Activated gamma-delta T cell treated with anti-CD3 and anti-CD28 coated beads, Interleukin-2, amount 50 U/mL, for 16 hours (primary cell): ENCODE results near the gene MPRIP.

Experiments used
- DNase-seq: peaks from one replicate; pipeline ENCODE4 v3.0.0-alpha.2; 2020; ENCODE audit warnings: low read depth

Gene MPRIP

GRCh38 chr17:17237026-17237799 lies 195.0 kb downstream of the MPRIP start, which contains the start of gene FLCN:
TSS of gene FLCN (minus strand) at chr17:17237168. CDS start at chr17:17228137, 9,031 bp downstream.
- peak; percentile 83 for DNase-seq

GRCh38 chr17:17239832-17240231 lies 197.6 kb downstream of the MPRIP start:
- DNase-seq: no peak

GRCh38 chr17:17241656-17242055 lies 199.4 kb downstream of the MPRIP start:
- DNase-seq: no peak

- DNase-seq: no peak
Measured at GRCh38 chr17:17242246-17242645, 200.0 kb downstream of the MPRIP start.
